BJ (cell line): ENCODE results near the gene TMEM107. TPM values are rescaled to one million over a fixed set of nuclear protein-coding genes. Genes with fewer than 3 reads are reported as not detected.

Experiments
- CTCF ChIA-PET: fragments of 350-600 bp; formaldehyde crosslinking; extraction: SDS; loops from one replicate; lab custom pipeline; 2021; ENCODE audit warnings: antibody characterized with exemption, inconsistent platforms; lab: Yijun Ruan, JAX
- POLR2A ChIA-PET: fragments of 300-600 bp; sonication (Branson Sonifier 250); formaldehyde crosslinking; extraction: SDS; loops from one replicate; lab custom pipeline; 2021; ENCODE audit warnings: antibody characterized with exemption; lab: Charles Lee
- DNase-seq: peaks from one replicate; pipeline ENCODE4 v3.0.0-alpha.2; 2011; ENCODE audit warnings: low read depth
- H3K27me3 ChIP-seq: 2 replicates; pipeline ENCODE4 v1.6.0; 2011; ENCODE audit warnings: low read length; ENCODE audit not compliant: control insufficient read depth, insufficient read depth
- H3K36me3 ChIP-seq: 2 replicates; pipeline ENCODE4 v1.5.1; 2011; ENCODE audit warnings: low read length; ENCODE audit not compliant: control insufficient read depth, insufficient read depth
- H3K4me3 ChIP-seq: 2 replicates; pipeline ENCODE4 v1.5.1; 2011; ENCODE audit warnings: low read depth, mild to moderate bottlenecking, control low read depth, low read length
- CTCF ChIP-seq: IDR thresholded peaks from 2 replicates; pipeline ENCODE4 v1.5.1; 2011; ENCODE audit warnings: low read depth, mild to moderate bottlenecking, control low read depth, inconsistent platforms, low read length, moderate library complexity; ENCODE audit not compliant: insufficient read depth
- polyA plus RNA-seq: library from polyadenylated mRNA; depleted of rRNA; stranded (reverse); fragments of >200 nt; gene quantifications from 2 replicates; pipeline ENCODE4 v1.2.3, GENCODE V29; 2011

Gene TMEM107
- polyA plus RNA-seq, 1 experiment: 14.5 TPM

DNA sequence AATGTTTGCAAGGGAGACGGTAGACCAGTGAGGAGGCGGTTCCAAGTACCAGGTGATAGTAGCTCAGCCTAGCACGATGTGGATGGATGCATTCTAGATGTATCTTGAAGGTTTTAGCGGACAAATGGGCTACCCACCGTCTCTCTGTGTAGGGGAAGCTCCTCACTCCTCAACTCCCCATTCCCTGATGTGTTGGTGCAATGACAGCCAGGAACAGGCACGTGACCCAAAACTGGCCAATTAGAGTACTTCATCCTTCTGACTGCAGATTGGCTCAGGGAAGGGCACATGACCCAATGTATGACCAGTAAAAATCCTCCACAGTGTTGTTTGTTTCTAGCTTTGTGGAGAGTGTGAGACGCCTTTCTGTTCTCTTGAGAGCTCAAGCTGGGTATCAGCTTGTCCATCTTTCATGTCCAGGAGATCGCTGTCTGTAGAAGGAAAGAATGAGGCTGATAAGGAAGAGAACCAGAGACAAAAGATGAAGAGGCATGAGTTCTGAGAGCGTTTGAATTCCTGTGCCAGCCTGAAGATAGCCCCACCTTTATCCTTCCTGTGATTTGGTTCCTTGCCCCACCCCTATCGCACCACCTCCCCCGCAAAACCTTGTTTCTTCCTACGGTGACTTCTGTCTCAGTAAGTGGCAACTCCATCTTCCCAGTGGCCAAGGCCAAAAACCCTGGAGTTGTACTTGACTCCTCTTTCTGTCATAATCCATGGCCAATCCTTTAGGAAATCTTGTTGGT is 16.1 kb upstream of the TMEM107 start:
- no peak for TF ChIP-seq CTCF
- POLR2A ChIA-PET: no interaction called here
- Histone ChIP-seq H3K36me3 (no peaks in the 10 kb centered on the region), H3K27me3 (no peaks in the 10 kb centered on the region), H3K4me3 (no peak overlapping the region; the same call in 1 of the 2 replicates)
- CTCF ChIA-PET: interaction anchor here (0.6 to 1.4 kb wide), 4 partner anchors 10 to 577 kb away, joined by 3 to 6 read pairs (median 4); no protein-coding TSS in a partner anchor
- no peak for DNase-seq

DNA sequence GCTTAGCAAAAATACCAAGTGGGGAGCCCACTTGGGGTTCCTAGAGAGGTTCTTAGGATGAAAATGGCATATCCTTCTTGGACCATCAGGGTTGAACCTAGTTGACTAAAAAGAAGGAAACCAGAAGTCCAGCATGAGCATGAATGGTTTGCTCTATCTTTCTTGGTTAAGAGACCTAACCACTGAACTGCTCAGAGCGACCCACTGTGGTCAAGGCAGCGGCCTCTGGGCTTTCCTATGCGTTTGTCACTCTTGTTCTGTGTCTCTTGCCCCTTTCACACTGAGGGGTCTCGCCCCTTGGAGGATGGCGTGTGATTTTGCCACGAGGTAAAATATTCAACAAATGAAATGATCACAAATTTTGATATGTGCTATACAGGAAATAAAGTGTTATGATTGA is 14.3 kb upstream of the TMEM107 start:
- no peak overlapping the region for H3K4me3 ChIP-seq
- DNase-seq: no peak
- POLR2A ChIA-PET: interaction anchor here (0.6 to 1.6 kb wide), 3 partner anchors 17 to 135 kb away, joined by 4 to 8 read pairs (median 5); partner anchors contain the start of gene AURKB
- TF ChIP-seq CTCF: no peak
- CTCF ChIA-PET: interaction anchor here (1.6 kb wide), 1 partner anchor 33 kb away, joined by 4 read pairs; no protein-coding TSS in a partner anchor
- H3K36me3 ChIP-seq: no peaks in the 10 kb centered on the region
- H3K27me3 ChIP-seq: no peaks in the 10 kb centered on the region

DNA sequence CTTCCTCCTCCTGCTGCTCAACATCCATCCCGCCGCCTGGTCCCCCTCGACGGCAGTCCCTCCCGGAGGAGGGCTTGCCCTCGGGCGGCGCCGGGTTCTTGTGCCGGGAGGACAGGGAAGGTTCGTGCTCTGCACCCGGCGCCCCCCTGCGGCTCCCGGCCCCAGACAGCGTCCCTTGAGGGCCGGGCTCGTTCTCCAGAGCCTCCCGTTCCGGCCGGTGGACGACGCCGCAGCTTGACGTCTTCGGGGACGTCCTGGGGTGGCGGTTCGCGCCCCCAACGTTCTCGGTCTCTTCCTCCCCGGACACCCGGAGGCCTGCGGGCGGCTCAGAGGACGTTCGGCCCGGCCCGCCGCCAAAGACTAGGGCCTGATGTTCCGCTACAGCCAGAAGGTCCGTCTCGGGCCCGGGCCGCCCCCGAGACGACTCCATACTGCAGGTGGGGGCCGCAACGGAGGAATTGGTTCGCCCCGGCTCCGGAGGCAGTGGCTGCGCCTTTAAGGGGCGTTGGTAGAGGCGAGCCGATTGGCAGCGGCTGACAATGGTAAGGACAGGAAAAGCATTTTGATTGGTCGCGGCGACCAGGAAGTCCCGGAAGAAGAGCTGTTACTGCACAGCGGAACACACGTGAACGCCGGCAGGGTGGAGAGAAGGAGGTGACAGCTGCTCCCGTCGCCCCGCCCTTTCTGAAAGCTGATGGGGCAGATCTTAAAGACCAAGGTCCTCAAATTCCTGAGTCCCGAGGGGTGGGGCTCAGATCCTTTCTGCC is 13.7 kb upstream of the TMEM107 start, which contains the start of gene BORCS6:
Gene BORCS6 (minus strand): TSS at position 470 of the 767 bp plus-strand sequence. CDS start 40 bp downstream, at position 430.
- CTCF ChIA-PET: interaction anchor here (0.9 to 1.7 kb wide), 4 partner anchors 32 to 96 kb away, joined by 3 to 6 read pairs (median 4); no protein-coding TSS in a partner anchor
- Histone ChIP-seq H3K36me3 (no peaks in the 10 kb centered on the region), H3K27me3 (no peaks in the 10 kb centered on the region), H3K4me3 (peak within 1 kb of the TSS; percentile 78)
- POLR2A ChIA-PET: interaction anchor here (0.6 to 1.6 kb wide), 3 partner anchors 17 to 136 kb away, joined by 4 to 8 read pairs (median 5); partner anchors contain the start of gene AURKB
- peak; percentile 94 for DNase-seq
- peak; percentile 34 for TF ChIP-seq CTCF

DNA sequence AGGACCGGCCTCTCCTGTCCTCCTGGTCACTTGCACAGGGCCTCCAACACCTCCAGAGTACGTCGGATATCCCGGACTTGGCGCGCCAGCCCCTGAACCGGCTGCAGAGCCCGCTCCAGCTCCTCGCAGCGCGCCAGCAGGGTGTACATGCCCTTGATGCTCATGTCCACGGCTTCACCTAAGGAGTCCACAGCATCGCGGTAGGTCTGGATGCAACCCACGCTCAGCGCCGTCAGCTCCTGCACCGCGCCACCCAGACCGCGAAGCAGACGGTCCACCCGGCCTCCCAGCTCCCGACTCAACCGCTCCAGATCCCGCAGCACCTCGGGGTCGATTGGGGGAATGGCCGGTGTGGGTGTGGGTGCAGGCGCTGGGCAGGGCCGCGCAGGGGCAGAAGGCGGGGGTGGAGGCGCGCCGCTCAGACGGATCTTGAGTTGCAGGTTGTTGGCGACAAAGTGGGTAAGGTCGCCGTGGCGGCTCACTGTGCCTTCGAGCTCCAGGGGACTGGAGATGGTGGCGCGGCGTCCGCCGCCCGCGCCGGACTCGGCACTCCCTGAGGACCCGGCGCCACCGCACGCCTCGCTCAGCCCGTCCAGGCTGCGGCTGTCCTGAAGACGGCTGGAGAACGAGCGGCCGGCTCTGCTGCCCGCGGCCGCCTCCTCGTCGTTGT is 13.0 kb upstream of the TMEM107 start:
- ChIA-PET POLR2A (interaction anchor here (0.6 to 1.6 kb wide), 3 partner anchors 16 to 32 kb away, joined by 3 to 8 read pairs (median 5); partner anchors contain the start of gene AURKB), CTCF (interaction anchor here (0.9 to 2.3 kb wide), 5 partner anchors 11 to 95 kb away, joined by 3 to 8 read pairs (median 5); no protein-coding TSS in a partner anchor)
- Histone ChIP-seq H3K36me3 (no peaks in the 10 kb centered on the region), H3K27me3 (no peaks in the 10 kb centered on the region), H3K4me3 (peak overlapping the region; percentile 78)
- DNase-seq: no peak
- no peak for TF ChIP-seq CTCF
